ENCODE data around the gene OPN1MW3. TPM values are rescaled to one million over a fixed set of nuclear protein-coding genes. Genes with fewer than 3 reads are reported as not detected.
"Not testable (repeated sequence)": the region's sequence is repeated elsewhere in the genome, so short reads cannot be mapped to it uniquely, and the experiment has no call there.

OPN1MW3 gene
- not detected for total RNA-seq

- H3K4me3 Mint-ChIP-seq; CTCF ChIA-PET; H3K9me3 Mint-ChIP-seq (ENCODE audit: low read depth); H3K27me3 Mint-ChIP-seq; H3K4me1 Mint-ChIP-seq; H3K27ac Mint-ChIP-seq; ATAC-seq; H3K36me3 Mint-ChIP-seq; DNase-seq: not testable (repeated sequence)
Measured at GRCh38 chrX:154257282-154257681, at the start of gene OPN1MW3. OPN1MW3 (plus strand) TSS chrX:154257582; CDS start chrX:154257620, 38 bp downstream.

DNA sequence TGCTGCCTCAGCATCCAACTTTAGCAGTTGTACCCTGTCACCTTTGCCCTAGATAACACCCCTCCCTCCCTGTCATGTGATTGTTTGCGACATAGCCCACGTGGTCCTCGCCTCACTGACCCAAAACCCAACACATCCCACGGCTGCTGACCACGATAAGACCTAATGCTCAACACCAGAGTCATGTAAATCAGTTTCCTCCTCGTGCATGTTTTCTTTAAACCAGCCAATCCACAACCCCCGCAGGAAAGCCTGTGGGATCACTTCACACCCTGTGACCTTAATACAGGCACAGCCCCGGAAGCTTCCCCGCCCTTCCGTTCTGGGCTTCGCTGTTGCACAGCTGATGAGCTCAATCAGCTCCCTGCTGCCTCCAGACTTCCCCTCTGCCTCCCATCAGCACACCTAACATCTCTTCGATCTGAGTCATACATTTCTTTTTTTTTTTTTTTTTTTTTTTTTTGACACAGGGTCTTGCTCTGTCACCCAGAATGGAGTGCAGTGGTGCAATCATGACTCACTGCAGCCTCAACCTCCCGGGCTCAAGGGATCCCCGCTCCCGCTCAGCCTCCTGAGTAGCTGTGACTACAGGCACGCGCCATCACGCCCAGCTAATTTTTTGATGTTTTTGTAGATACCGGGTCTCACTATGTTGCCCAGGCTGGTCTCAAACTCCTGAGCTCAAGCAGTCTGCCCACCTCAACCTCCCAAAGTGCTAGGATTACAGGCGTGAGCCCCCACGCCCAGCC lies 47.5 kb upstream of the OPN1MW3 start:
- CTCF ChIA-PET; DNase-seq; H3K4me3 Mint-ChIP-seq; H3K36me3 Mint-ChIP-seq; H3K27me3 Mint-ChIP-seq; H3K27ac Mint-ChIP-seq; H3K4me1 Mint-ChIP-seq; H3K9me3 Mint-ChIP-seq (ENCODE audit: low read depth): not testable (repeated sequence)
- ATAC-seq: peak; percentile 98

DNA sequence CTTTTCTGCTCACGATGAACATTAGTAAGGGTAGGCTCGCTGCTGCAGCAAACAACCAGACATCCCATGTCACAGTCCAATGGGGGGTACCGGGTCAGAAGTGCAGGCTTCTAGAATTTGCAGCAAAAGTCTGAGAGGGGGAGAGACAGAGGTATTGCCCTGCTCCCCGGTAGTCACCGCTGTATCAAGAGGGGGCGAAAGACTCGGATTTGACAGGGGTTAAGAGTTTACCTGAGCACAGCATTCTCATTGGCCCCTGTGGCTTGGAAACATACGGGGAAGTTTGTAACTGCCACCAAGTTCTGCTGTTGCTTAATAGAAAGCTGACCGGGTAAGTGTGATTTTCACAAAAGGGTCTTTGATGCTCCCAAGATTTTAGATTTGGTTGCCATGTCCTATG lies 46.3 kb upstream of the OPN1MW3 start:
- H3K36me3 Mint-ChIP-seq; H3K4me1 Mint-ChIP-seq; H3K9me3 Mint-ChIP-seq (ENCODE audit: low read depth); CTCF ChIA-PET; H3K4me3 Mint-ChIP-seq; H3K27me3 Mint-ChIP-seq; ATAC-seq: not testable (repeated sequence)
- peak; percentile 4 for DNase-seq
- peak overlapping the region; percentile 52 for H3K27ac Mint-ChIP-seq

DNA sequence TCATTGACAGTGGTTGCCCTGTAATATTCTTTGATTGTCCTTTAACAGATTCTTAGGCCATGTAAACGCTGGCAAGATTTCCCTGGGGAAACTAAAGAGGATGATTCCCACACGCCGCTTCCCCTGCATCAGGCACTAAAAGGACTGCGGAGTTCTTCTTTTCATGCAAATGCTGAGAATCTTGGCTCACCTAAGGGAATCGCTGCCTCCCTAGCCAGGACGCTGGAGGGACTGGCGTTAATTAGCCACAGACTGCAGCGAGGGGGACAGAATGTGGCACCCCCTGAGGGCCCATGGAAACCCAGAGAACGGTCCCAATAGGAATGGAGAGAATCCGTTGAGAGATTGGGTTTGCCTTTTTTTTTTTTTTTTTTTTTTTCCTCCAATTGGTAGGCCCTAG lies 45.9 kb upstream of the OPN1MW3 start:
- H3K4me3 Mint-ChIP-seq; H3K27me3 Mint-ChIP-seq; H3K4me1 Mint-ChIP-seq; H3K36me3 Mint-ChIP-seq; H3K27ac Mint-ChIP-seq; DNase-seq; ATAC-seq; CTCF ChIA-PET; H3K9me3 Mint-ChIP-seq (ENCODE audit: low read depth): not testable (repeated sequence)

DNA sequence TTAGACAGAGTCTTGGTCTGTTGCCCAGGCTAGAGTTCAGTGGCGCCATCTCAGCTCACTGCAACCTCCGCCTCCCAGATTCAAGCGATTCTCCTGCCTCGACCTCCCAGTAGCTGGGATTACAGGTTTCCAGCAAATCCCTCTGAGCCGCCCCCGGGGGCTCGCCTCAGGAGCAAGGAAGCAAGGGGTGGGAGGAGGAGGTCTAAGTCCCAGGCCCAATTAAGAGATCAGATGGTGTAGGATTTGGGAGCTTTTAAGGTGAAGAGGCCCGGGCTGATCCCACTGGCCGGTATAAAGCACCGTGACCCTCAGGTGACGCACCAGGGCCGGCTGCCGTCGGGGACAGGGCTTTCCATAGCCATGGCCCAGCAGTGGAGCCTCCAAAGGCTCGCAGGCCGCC lies 37.9 kb upstream of the OPN1MW3 start, which contains the start of gene OPN1MW2:
Gene OPN1MW2 (plus strand): TSS at position 301 of the 400 bp plus-strand sequence. CDS start 60 bp downstream, at position 361.
- H3K4me3 Mint-ChIP-seq; H3K27ac Mint-ChIP-seq; CTCF ChIA-PET; H3K4me1 Mint-ChIP-seq; H3K9me3 Mint-ChIP-seq (ENCODE audit: low read depth); H3K36me3 Mint-ChIP-seq; DNase-seq; ATAC-seq; H3K27me3 Mint-ChIP-seq: not testable (repeated sequence)

DNA sequence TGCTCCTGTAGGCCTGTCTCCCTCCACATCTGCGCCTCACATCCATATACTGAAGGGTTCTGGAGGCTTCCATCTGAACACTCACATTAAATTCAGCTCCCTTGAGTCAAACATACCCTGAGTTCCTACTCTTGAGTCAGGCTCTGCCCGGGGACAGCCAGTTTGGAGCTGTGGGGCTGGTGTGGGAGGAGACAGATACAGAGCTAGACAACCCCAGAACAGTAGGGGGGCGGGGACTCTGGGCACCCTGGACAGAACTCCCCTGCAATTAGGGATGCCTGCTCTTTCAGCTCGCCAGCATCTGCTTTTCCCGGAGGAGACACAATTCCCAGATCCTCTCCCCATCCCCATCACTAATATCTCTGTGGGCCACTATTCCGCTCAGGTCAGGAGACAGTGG lies 32.1 kb upstream of the OPN1MW3 start:
- ATAC-seq; H3K4me3 Mint-ChIP-seq; H3K36me3 Mint-ChIP-seq; H3K4me1 Mint-ChIP-seq; DNase-seq; H3K27ac Mint-ChIP-seq; H3K27me3 Mint-ChIP-seq; H3K9me3 Mint-ChIP-seq (ENCODE audit: low read depth); CTCF ChIA-PET: not testable (repeated sequence)

- DNase-seq; H3K9me3 Mint-ChIP-seq (ENCODE audit: low read depth); CTCF ChIA-PET; H3K27ac Mint-ChIP-seq; H3K36me3 Mint-ChIP-seq; ATAC-seq; H3K27me3 Mint-ChIP-seq; H3K4me1 Mint-ChIP-seq; H3K4me3 Mint-ChIP-seq: not testable (repeated sequence)
Measured at GRCh38 chrX:154226706-154227105, 30.7 kb upstream of the OPN1MW3 start.

DNA sequence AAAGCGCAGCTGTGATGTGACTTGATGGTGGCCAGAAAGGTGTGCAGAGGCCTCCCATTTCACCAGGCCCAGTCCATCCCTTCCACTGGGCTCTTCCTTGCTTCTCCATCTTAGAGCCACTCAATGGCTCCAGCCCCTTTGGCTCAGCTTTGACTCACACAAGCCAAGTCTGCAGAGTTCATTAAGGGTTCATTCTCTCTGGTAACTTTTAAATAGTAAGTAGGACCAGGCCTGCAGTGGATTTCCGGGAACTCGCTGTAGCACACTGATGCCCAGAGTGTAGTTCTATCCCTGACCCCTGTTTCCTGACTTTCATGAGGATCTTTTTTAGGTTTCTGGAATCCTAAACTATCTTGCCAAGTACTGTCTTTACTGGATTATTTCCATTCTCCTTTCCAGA lies 25.9 kb upstream of the OPN1MW3 start:
- H3K4me1 Mint-ChIP-seq; H3K27me3 Mint-ChIP-seq; H3K36me3 Mint-ChIP-seq; H3K27ac Mint-ChIP-seq; H3K9me3 Mint-ChIP-seq (ENCODE audit: low read depth); DNase-seq; H3K4me3 Mint-ChIP-seq; CTCF ChIA-PET; ATAC-seq: not testable (repeated sequence)

GRCh38 chrX:154233620-154234019 lies 23.8 kb upstream of the OPN1MW3 start:
- H3K4me1 Mint-ChIP-seq; H3K27ac Mint-ChIP-seq; ATAC-seq; DNase-seq; H3K27me3 Mint-ChIP-seq; H3K9me3 Mint-ChIP-seq (ENCODE audit: low read depth); H3K4me3 Mint-ChIP-seq; CTCF ChIA-PET; H3K36me3 Mint-ChIP-seq: not testable (repeated sequence)

- H3K4me1 Mint-ChIP-seq; H3K4me3 Mint-ChIP-seq; CTCF ChIA-PET; H3K36me3 Mint-ChIP-seq; H3K27ac Mint-ChIP-seq; ATAC-seq; H3K9me3 Mint-ChIP-seq (ENCODE audit: low read depth); H3K27me3 Mint-ChIP-seq: not testable (repeated sequence)
- peak; percentile 4 for DNase-seq
Measured at GRCh38 chrX:154238939-154239559, 18.3 kb upstream of the OPN1MW3 start.

DNA sequence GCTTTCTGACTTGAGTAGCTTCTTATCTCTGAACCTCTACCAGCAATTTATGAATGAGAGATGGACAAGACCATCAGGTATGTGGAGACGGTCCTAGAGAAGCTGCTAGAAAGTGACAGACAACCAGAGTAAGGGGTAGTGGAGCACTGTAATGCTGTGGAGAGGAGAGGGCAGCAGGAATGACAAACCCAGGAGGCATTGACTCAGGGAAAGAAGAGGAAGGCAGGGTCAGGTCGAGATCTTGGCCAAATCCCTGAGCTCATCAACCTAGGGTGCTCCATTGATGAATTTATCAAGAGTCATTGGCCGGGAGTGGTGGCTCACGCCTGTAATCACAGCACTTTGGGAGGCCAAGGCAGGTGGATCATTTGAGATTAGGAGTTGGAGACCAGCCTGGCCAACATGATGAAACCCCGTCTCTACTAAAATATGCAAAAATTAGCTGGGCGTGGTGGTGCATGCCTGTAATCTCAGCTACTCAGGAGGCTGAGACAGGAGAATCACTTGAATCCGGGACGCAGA lies 17.3 kb upstream of the OPN1MW3 start:
- H3K9me3 Mint-ChIP-seq (ENCODE audit: low read depth); H3K4me1 Mint-ChIP-seq; ATAC-seq; CTCF ChIA-PET; H3K27ac Mint-ChIP-seq; H3K4me3 Mint-ChIP-seq; H3K36me3 Mint-ChIP-seq; H3K27me3 Mint-ChIP-seq: not testable (repeated sequence)
- DNase-seq: peak; percentile 11

- DNase-seq; H3K9me3 Mint-ChIP-seq (ENCODE audit: low read depth); H3K36me3 Mint-ChIP-seq; H3K27me3 Mint-ChIP-seq; H3K27ac Mint-ChIP-seq; H3K4me1 Mint-ChIP-seq; CTCF ChIA-PET; H3K4me3 Mint-ChIP-seq: not testable (repeated sequence)
- ATAC-seq: peak; percentile 98
Measured at GRCh38 chrX:154247377-154248045, 9.9 kb upstream of the OPN1MW3 start.

DNA sequence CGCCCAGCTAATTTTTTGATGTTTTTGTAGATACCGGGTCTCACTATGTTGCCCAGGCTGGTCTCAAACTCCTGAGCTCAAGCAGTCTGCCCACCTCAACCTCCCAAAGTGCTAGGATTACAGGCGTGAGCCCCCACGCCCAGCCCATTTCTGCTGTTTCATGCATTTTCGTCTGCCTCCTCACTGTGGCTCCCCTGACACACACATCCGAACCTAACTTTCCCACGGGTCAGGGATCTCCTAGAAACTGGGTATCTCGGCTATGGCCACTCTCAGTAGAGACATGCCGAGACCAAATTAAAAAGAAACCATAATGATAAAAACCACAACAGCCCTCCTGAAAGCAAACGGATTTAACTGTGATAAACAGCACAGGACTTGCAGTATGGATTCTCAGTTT lies 9.3 kb upstream of the OPN1MW3 start:
- H3K36me3 Mint-ChIP-seq; H3K27ac Mint-ChIP-seq; DNase-seq; CTCF ChIA-PET; H3K27me3 Mint-ChIP-seq; H3K4me1 Mint-ChIP-seq; H3K4me3 Mint-ChIP-seq; H3K9me3 Mint-ChIP-seq (ENCODE audit: low read depth): not testable (repeated sequence)
- peak; percentile 20 for ATAC-seq

- ATAC-seq: not testable (repeated sequence)
Measured at GRCh38 chrX:154258711-154259110, 1.3 kb downstream of the OPN1MW3 start.

More at GRCh38 chrX:154258711-154259110, 1.3 kb downstream of the OPN1MW3 start:
- H3K9me3 Mint-ChIP-seq (ENCODE audit: low read depth); CTCF ChIA-PET; H3K27me3 Mint-ChIP-seq; H3K4me3 Mint-ChIP-seq; H3K27ac Mint-ChIP-seq; H3K36me3 Mint-ChIP-seq; H3K4me1 Mint-ChIP-seq; DNase-seq: not testable (repeated sequence)

All from activated CD8-positive, alpha-beta memory T cell treated with anti-CD3 and anti-CD28 coated beads, Interleukin-2, amount 10 ng/mL, durations not matched to agents 7 days and 5 days (primary cell).